Measurements from ENCODE around the gene STAMBPL1.

STAMBPL1 gene

GRCh38 chr10:88908194-88908593 is 28.1 kb downstream of the STAMBPL1 start:
- Histone ChIP-seq H3K9ac (ENCODE audit: low read length in 2 of 2) (no peak overlapping the region), H3K4me1 (ENCODE audit: control insufficient read depth, insufficient read depth, low read length) (no peaks in the 10 kb centered on the region), H3K27ac (ENCODE audit: low read length) (no peak overlapping the region)

GRCh38 chr10:88911116-88911515 is 31.1 kb downstream of the STAMBPL1 start:
- Histone ChIP-seq H3K27ac (ENCODE audit: low read length) (no peak overlapping the region), H3K9me3 (ENCODE audit: control insufficient read depth in 2 of 2, low read length in 2 of 2) (no peaks in the 10 kb centered on the region), H3K9ac (ENCODE audit: low read length in 2 of 2) (no peak overlapping the region), H3K36me3 (ENCODE audit: control insufficient read depth in 2 of 2, insufficient read depth in 2 of 2, low read length in 2 of 2) (no peaks in the 10 kb centered on the region), H3K27me3 (ENCODE audit: control insufficient read depth in 1 of 2, insufficient read depth in 2 of 2, low read length in 2 of 2) (no peaks in the 10 kb centered on the region), H3K4me1 (ENCODE audit: control insufficient read depth, insufficient read depth, low read length) (no peaks in the 10 kb centered on the region), H3K4me3 (ENCODE audit: low read length in 2 of 2) (no peak overlapping the region)

More at GRCh38 chr10:88908194-88908593, 28.1 kb downstream of the STAMBPL1 start:
- H3K4me3 ChIP-seq (ENCODE audit: low read length in 2 of 2): no peak overlapping the region
- no peaks in the 10 kb centered on the region for H3K36me3 ChIP-seq (ENCODE audit: control insufficient read depth in 2 of 2, insufficient read depth in 2 of 2, low read length in 2 of 2)
- no peaks in the 10 kb centered on the region for H3K27me3 ChIP-seq (ENCODE audit: control insufficient read depth in 1 of 2, insufficient read depth in 2 of 2, low read length in 2 of 2)
- H3K9me3 ChIP-seq (ENCODE audit: control insufficient read depth in 2 of 2, low read length in 2 of 2): no peaks in the 10 kb centered on the region

- Histone ChIP-seq H3K27me3 (ENCODE audit: control insufficient read depth in 1 of 2, insufficient read depth in 2 of 2, low read length in 2 of 2) (no peaks in the 10 kb centered on the region), H3K4me1 (ENCODE audit: control insufficient read depth, insufficient read depth, low read length) (no peaks in the 10 kb centered on the region), H3K36me3 (ENCODE audit: control insufficient read depth in 2 of 2, insufficient read depth in 2 of 2, low read length in 2 of 2) (no peaks in the 10 kb centered on the region), H3K9ac (ENCODE audit: low read length in 2 of 2) (no peak overlapping the region), H3K27ac (ENCODE audit: low read length) (no peak overlapping the region), H3K4me3 (ENCODE audit: low read length in 2 of 2) (no peak overlapping the region), H3K9me3 (ENCODE audit: control insufficient read depth in 2 of 2, low read length in 2 of 2) (no peaks in the 10 kb centered on the region)
These were observed 31.8 kb downstream of the STAMBPL1 start for GRCh38 chr10:88911851-88912250.

GRCh38 chr10:88913127-88913526 is 33.1 kb downstream of the STAMBPL1 start:
- Histone ChIP-seq H3K27ac (ENCODE audit: low read length) (no peak overlapping the region), H3K9ac (ENCODE audit: low read length in 2 of 2) (no peak overlapping the region), H3K4me1 (ENCODE audit: control insufficient read depth, insufficient read depth, low read length) (no peaks in the 10 kb centered on the region)

GRCh38 chr10:88913788-88914187 is 33.7 kb downstream of the STAMBPL1 start:
- Histone ChIP-seq H3K9ac (ENCODE audit: low read length in 2 of 2) (no peak overlapping the region), H3K36me3 (ENCODE audit: control insufficient read depth in 2 of 2, insufficient read depth in 2 of 2, low read length in 2 of 2) (no peaks in the 10 kb centered on the region), H3K4me1 (ENCODE audit: control insufficient read depth, insufficient read depth, low read length) (no peaks in the 10 kb centered on the region), H3K9me3 (ENCODE audit: control insufficient read depth in 2 of 2, low read length in 2 of 2) (no peaks in the 10 kb centered on the region), H3K4me3 (ENCODE audit: low read length in 2 of 2) (no peak overlapping the region), H3K27ac (ENCODE audit: low read length) (no peak overlapping the region), H3K27me3 (ENCODE audit: control insufficient read depth in 1 of 2, insufficient read depth in 2 of 2, low read length in 2 of 2) (no peaks in the 10 kb centered on the region)

More at GRCh38 chr10:88913127-88913526, 33.1 kb downstream of the STAMBPL1 start:
- H3K4me3 ChIP-seq (ENCODE audit: low read length in 2 of 2): no peak overlapping the region
- no peaks in the 10 kb centered on the region for H3K27me3 ChIP-seq (ENCODE audit: control insufficient read depth in 1 of 2, insufficient read depth in 2 of 2, low read length in 2 of 2)
- H3K9me3 ChIP-seq (ENCODE audit: control insufficient read depth in 2 of 2, low read length in 2 of 2): no peaks in the 10 kb centered on the region
- H3K36me3 ChIP-seq (ENCODE audit: control insufficient read depth in 2 of 2, insufficient read depth in 2 of 2, low read length in 2 of 2): no peaks in the 10 kb centered on the region

GRCh38 chr10:88915781-88916180 is 35.7 kb downstream of the STAMBPL1 start:
- no peaks in the 10 kb centered on the region for H3K27me3 ChIP-seq (ENCODE audit: control insufficient read depth in 1 of 2, insufficient read depth in 2 of 2, low read length in 2 of 2)
- no peaks in the 10 kb centered on the region for H3K4me1 ChIP-seq (ENCODE audit: control insufficient read depth, insufficient read depth, low read length)
- H3K27ac ChIP-seq (ENCODE audit: low read length): no peak overlapping the region
- H3K4me3 ChIP-seq (ENCODE audit: low read length in 2 of 2): no peak overlapping the region
- no peak overlapping the region for H3K9ac ChIP-seq (ENCODE audit: low read length in 2 of 2)
- H3K9me3 ChIP-seq (ENCODE audit: control insufficient read depth in 2 of 2, low read length in 2 of 2): no peaks in the 10 kb centered on the region
- H3K36me3 ChIP-seq (ENCODE audit: control insufficient read depth in 2 of 2, insufficient read depth in 2 of 2, low read length in 2 of 2): no peaks in the 10 kb centered on the region

GRCh38 chr10:88916231-88916630 is 36.2 kb downstream of the STAMBPL1 start:
- Histone ChIP-seq H3K9me3 (ENCODE audit: control insufficient read depth in 2 of 2, low read length in 2 of 2) (no peaks in the 10 kb centered on the region), H3K27ac (ENCODE audit: low read length) (no peak overlapping the region), H3K9ac (ENCODE audit: low read length in 2 of 2) (no peak overlapping the region), H3K4me1 (ENCODE audit: control insufficient read depth, insufficient read depth, low read length) (no peaks in the 10 kb centered on the region), H3K27me3 (ENCODE audit: control insufficient read depth in 1 of 2, insufficient read depth in 2 of 2, low read length in 2 of 2) (no peaks in the 10 kb centered on the region), H3K36me3 (ENCODE audit: control insufficient read depth in 2 of 2, insufficient read depth in 2 of 2, low read length in 2 of 2) (no peaks in the 10 kb centered on the region), H3K4me3 (ENCODE audit: low read length in 2 of 2) (no peak overlapping the region)

- no peak overlapping the region for H3K4me3 ChIP-seq (ENCODE audit: low read length in 2 of 2)
- H3K36me3 ChIP-seq (ENCODE audit: control insufficient read depth in 2 of 2, insufficient read depth in 2 of 2, low read length in 2 of 2): no peaks in the 10 kb centered on the region
- no peaks in the 10 kb centered on the region for H3K9me3 ChIP-seq (ENCODE audit: control insufficient read depth in 2 of 2, low read length in 2 of 2)
- H3K9ac ChIP-seq (ENCODE audit: low read length in 2 of 2): no peak overlapping the region
- no peaks in the 10 kb centered on the region for H3K4me1 ChIP-seq (ENCODE audit: control insufficient read depth, insufficient read depth, low read length)
- no peaks in the 10 kb centered on the region for H3K27me3 ChIP-seq (ENCODE audit: control insufficient read depth in 1 of 2, insufficient read depth in 2 of 2, low read length in 2 of 2)
- H3K27ac ChIP-seq (ENCODE audit: low read length): no peak overlapping the region
These were observed 36.9 kb downstream of the STAMBPL1 start for GRCh38 chr10:88916986-88917385.

GRCh38 chr10:88918191-88918905 is 38.3 kb downstream of the STAMBPL1 start:
- Histone ChIP-seq H3K36me3 (ENCODE audit: control insufficient read depth in 2 of 2, insufficient read depth in 2 of 2, low read length in 2 of 2) (no peaks in the 10 kb centered on the region), H3K4me3 (ENCODE audit: low read length in 2 of 2) (no peak overlapping the region)

GRCh38 chr10:88919041-88919440 is 39.0 kb downstream of the STAMBPL1 start:
- Histone ChIP-seq H3K27me3 (ENCODE audit: control insufficient read depth in 1 of 2, insufficient read depth in 2 of 2, low read length in 2 of 2) (no peaks in the 10 kb centered on the region), H3K36me3 (ENCODE audit: control insufficient read depth in 2 of 2, insufficient read depth in 2 of 2, low read length in 2 of 2) (no peaks in the 10 kb centered on the region), H3K4me3 (ENCODE audit: low read length in 2 of 2) (no peak overlapping the region), H3K9me3 (ENCODE audit: control insufficient read depth in 2 of 2, low read length in 2 of 2) (no peaks in the 10 kb centered on the region), H3K9ac (ENCODE audit: low read length in 2 of 2) (no peak overlapping the region), H3K27ac (ENCODE audit: low read length) (no peak overlapping the region), H3K4me1 (ENCODE audit: control insufficient read depth, insufficient read depth, low read length) (no peaks in the 10 kb centered on the region)

More at GRCh38 chr10:88918191-88918905, 38.3 kb downstream of the STAMBPL1 start:
- Histone ChIP-seq H3K27ac (ENCODE audit: low read length) (no peak overlapping the region), H3K9ac (ENCODE audit: low read length in 2 of 2) (no peak overlapping the region), H3K4me1 (ENCODE audit: control insufficient read depth, insufficient read depth, low read length) (no peaks in the 10 kb centered on the region), H3K27me3 (ENCODE audit: control insufficient read depth in 1 of 2, insufficient read depth in 2 of 2, low read length in 2 of 2) (no peaks in the 10 kb centered on the region), H3K9me3 (ENCODE audit: control insufficient read depth in 2 of 2, low read length in 2 of 2) (no peaks in the 10 kb centered on the region)

GRCh38 chr10:88920198-88920597 is 40.2 kb downstream of the STAMBPL1 start:
- Histone ChIP-seq H3K4me3 (ENCODE audit: low read length in 2 of 2) (no peak overlapping the region), H3K27me3 (ENCODE audit: control insufficient read depth in 1 of 2, insufficient read depth in 2 of 2, low read length in 2 of 2) (no peaks in the 10 kb centered on the region), H3K9me3 (ENCODE audit: control insufficient read depth in 2 of 2, low read length in 2 of 2) (no peaks in the 10 kb centered on the region), H3K9ac (ENCODE audit: low read length in 2 of 2) (no peak overlapping the region), H3K36me3 (ENCODE audit: control insufficient read depth in 2 of 2, insufficient read depth in 2 of 2, low read length in 2 of 2) (no peaks in the 10 kb centered on the region), H3K27ac (ENCODE audit: low read length) (no peak overlapping the region), H3K4me1 (ENCODE audit: control insufficient read depth, insufficient read depth, low read length) (no peaks in the 10 kb centered on the region)
